NCI-H2107 (cell line): Measurements from ENCODE around the gene INTS6L.
"Not testable (repeated sequence)": the region's sequence is repeated elsewhere in the genome, so short reads cannot be mapped to it uniquely, and the experiment has no call there.

ENCODE experiments used
- DNase-seq: peaks from one replicate; lab custom pipeline; 2025; lab: John Stamatoyannopoulos, UW

The INTS6L gene

GRCh38 chrX:135605906-135606305, 85.4 kb downstream of the INTS6L start:
- DNase-seq: no peak

DNA sequence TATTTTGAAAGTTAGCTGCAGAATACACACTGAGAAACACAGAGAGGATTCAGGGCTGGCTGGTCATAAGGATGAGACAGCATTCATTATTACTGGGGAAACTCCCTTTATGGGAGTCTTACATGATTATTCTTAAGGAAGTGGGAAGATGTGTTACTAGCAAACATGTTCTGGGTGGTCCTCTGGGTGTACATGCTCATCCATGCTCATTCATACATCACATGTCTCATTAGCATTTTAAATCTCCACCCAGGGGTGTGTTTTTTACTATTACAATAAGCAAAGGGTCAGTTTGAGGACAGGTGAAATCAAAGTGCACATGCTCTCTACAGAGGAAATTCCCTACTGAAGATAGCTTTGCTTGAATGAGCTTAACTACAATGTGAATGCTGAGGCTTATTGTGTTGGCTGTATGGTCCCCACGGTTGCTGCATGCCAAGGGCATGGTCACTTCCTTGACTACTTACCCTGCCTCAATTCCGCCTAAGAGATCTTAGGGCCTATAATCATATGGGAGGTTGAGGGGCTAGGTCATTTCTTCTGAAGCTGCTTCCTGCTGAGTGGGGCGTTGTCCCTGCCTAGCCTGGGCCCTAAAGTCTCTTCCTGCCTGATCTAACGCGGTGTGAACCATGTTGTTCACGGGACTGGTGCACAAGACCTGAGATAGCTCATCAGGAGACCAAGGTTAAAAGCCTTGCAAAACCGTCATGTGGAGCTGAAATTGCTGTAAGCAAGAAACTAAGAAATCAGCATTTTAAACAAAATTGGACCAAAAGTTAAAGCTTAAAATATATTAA, 104.1 kb downstream of the INTS6L start:
- DNase-seq: not testable (repeated sequence)

GRCh38 chrX:135625995-135626394, 105.5 kb downstream of the INTS6L start:
- DNase-seq: no peak

DNA sequence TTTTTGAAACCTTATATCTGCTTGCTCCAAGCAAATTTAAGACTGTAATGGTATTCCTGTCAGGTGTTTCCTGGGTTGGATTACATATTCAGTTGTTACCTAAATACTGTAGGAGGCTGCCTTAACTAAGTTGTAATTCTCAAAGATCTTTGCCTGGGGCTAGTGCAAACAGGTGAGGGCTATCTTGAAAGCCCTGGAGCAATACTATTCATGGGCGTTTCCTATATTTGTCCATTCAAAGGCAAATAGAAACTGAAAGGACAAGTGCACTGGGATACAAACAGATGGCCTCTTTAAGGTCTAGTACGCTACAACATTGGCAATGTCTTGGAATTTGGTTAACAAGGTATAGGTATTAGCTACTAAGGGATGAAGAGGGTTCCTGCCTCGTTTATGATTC, 108.9 kb downstream of the INTS6L start:
- no peak for DNase-seq
